DMS53 treated with DMSO at 0.1 percent for 48 hours (cell line): ENCODE data around the gene NRG2.

ENCODE experiments used
- DNase-seq: peaks from one replicate; lab custom pipeline; 2025; ENCODE audit not compliant: unreplicated experiment; lab: John Stamatoyannopoulos, UW

Gene NRG2

GRCh38 chr5:139821806-139822552, 221.1 kb downstream of the NRG2 start:
- no peak for DNase-seq

GRCh38 chr5:139820606-139821005, 222.5 kb downstream of the NRG2 start:
- DNase-seq = no peak

DNA sequence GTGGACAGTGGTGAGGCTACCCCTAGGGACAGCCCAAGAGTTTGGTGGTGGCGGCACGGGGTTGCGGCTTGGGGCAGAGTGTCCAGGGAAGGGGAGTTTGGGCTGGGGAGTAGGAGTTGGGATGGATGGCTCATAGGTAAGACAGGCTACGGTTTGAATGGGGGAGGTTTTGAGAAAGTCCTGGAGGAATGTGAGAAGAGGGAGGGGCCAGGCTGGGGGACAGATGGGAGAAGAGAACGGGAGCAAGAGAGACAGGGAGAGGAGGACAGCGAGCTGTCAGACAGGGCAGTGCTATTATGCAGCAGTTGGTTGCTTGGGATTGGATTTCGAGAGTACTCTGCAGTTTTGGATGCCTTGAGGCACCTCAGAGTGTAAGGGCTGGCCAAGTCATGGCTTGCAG, 223.0 kb downstream of the NRG2 start:
- no peak for DNase-seq

DNA sequence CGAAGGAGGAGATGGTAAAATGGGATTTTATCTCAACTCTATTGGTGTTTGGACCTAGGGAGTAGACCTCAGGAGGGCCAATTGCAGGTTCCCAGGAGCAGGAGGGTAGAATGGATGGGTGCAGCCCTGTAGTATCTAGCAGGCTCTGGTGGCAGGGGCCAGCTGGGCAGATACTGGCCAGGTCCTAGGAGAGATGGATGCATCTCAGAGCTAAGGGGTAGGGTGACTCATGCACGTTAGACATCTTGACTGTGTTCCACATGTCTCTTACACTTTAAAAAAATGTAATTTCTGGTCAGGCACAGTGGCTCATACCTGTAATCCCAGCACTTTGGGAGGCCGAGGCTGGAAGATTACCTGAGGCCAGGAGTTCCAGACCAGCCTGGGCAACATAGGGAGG, 225.1 kb downstream of the NRG2 start:
- DNase-seq = no peak

DNA sequence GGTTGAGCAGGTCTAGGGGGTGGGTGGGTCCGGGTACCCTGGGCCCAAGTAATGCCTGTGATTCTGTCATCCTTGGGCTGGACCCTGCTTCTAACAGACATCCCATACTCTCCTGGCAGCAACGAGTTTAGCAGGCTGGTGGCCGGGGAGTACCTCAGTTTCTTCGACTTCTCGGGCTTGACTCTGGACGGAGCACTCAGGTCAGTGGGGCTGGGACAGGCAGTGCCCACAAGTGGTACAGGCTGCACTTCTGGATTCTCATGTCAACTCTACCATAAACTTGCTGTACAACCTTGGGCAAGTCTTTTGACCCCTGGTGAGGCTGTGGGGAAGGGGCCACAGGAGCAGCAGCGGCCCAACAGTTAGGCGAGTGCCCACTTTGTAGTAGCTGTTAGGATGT, 225.7 kb downstream of the NRG2 start:
- no peak for DNase-seq

DNA sequence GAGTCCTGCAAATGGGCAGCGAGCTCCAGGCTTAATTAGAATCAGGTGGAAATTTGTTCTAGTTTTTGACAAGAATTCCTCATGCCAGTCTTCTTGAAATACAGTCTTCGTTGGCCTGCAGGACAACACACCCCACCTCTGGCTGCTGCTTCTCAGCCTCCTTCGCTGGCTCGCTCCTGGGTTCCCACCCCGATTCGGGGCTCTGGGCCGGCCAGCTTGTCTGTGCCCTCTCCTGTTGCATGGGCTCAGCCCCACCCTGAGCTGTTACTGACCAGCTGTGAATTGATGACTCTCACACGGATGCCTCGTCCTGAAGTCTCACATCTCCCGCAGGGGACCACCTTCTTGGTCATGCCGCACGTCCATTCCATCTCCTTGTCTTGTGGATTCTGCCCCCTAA, 226.5 kb downstream of the NRG2 start:
- DNase-seq = no peak

GRCh38 chr5:139814704-139815280, 228.3 kb downstream of the NRG2 start:
- DNase-seq = no peak

GRCh38 chr5:139814191-139814601, 228.9 kb downstream of the NRG2 start:
- no peak for DNase-seq

GRCh38 chr5:139812836-139813805, 230.0 kb downstream of the NRG2 start:
- no peak for DNase-seq

GRCh38 chr5:139812323-139812722, 230.8 kb downstream of the NRG2 start:
- no peak for DNase-seq

DNA sequence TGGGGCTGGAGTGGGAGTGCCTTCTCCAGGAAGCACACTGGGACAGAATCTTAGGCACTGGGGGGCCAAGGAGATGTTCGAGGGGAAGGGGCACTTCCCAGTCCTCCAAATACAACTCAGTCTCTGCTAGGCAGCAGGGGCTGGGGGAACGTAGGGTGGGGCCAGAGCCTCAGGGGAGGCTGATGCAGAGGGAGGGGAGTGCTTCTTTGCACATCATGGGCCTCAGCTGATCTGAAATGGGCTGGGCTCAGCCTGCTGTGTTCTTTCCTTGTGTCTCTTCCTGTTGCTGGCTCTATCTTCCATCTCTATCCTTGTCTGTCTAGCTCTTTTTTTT, 231.9 kb downstream of the NRG2 start:
- no peak for DNase-seq

DNA sequence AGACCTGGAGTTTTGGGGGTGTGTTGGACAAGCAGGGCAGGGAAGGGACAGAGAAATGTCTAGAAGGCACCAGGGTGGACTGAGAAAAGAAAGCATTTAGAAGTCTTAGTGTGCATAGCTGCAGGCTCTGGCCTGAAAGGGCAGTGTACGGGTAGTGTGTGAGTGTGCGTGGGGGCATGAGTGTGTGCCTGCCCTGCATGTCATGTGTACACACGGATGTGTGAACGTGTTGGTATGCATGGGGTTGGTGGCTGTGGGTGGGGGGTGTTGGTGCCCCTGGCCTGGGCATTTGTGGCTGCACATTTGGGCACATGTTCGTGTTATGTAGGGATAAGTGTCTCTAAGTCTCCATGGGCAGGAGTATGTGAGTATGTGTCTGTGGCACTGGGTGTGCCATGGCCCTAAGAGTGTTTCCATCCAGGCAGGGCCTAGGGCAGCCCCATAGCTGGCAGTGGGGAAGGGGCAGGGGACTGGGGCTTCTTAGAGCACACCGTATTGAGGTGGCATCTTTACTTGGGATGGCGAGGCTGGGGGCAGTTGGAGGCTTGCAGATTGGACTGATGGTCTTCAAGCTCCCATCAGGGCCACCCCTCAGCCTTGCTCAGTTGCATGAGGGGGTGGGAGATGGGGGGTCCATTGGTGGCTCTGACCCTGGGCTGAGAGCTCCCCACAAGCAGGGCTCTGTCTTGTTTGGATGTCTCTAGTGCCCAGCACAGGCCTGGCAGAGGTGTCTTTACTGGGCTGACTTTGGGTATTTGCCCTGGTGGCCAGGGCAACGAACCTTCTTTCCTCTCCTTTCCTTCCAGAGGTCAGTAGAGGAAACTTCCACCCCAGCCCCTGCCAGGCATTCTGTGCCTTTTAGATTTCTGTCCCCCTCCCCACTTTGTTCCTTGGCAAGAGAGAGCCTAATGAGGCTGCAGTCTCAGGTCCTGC, 232.5 kb downstream of the NRG2 start:
- no peak for DNase-seq

DNA sequence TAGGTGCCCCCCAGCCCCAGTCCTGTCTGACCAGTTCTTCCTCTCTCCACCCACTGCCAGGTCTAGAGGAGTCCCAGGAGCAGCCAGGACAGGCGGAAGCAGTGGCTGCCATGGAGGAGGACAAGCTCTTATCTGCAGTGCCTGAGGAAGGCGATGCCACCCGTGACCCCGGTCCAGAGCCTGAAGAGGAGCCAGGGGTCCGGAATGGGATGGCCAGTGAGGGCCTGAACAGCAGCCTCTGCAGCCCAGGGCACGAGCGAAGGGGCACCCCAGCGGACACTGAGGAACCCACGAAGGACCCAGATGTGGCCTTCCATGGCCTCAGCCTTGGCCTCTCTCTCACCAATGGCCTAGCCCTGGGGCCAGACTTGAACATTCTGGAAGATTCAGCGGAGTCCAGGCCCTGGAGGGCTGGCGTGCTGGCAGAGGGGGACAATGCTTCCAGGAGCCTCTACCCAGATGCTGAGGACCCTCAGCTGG, 233.7 kb downstream of the NRG2 start:
- no peak for DNase-seq

DNA sequence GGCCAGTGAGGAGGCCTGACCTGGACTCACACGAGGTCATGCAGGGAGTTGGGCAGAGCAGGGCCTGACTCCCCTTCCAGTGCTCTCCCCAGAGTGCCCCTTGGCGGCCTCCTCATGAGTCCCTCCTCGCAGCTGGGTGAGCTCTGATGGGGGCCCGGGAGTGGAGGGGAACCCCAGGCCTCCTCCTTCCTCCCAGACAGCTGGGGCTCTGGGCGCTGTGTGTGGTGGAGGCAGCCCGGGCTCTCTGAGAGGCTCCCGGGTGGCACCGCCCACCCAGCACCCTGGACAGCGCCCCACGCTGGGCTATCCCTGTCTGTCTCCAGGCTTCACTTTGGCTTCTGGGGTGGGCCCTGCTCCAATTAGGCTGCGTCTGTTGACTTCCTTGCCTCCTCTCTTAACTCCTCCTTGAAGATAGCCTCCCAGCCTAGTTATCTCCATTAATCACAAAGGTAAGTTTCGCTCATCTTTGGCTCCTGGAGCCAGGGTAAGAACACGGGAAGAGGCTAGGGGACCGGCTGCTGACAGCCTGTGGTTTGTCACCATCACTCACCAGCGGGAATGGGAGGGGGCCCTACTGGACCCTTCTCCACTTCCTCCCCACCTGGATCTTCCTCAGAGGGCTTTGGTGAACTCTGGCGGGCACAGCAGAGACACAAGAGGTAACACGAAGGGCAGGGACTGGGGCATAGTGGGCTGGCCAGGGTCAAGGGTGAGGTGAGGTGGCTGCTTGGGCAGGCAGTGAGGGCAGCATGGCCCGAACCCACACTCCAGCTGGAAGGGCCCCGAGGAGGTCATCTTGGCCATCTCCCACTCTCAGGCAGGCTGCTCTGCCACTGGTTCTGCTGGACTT, 234.4 kb downstream of the NRG2 start:
- no peak for DNase-seq

GRCh38 chr5:139807647-139808030, 235.5 kb downstream of the NRG2 start:
- DNase-seq = no peak

- DNase-seq = no peak
Measured at GRCh38 chr5:139806726-139807646, 236.1 kb downstream of the NRG2 start.

DNA sequence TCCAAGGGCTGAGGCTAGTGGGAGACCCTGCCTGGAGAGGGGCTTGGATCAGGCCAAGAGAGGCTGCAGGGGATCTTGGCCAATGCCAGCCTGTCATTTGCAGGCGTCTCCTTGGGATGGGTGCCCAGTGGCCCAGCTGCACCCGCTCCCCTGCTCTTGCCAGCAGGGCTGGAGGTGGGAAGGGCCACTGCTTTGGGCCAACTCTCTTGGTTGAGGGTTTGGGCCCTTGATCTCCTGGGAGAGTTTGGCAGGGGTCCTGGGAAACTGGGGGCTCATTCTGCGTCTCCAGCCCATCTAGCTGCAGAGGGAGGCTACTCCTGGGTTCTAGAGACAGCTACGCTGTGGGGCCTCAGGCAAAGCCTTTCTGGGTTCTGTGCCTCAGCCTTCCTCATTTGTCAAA, 237.0 kb downstream of the NRG2 start:
- DNase-seq = no peak

DNA sequence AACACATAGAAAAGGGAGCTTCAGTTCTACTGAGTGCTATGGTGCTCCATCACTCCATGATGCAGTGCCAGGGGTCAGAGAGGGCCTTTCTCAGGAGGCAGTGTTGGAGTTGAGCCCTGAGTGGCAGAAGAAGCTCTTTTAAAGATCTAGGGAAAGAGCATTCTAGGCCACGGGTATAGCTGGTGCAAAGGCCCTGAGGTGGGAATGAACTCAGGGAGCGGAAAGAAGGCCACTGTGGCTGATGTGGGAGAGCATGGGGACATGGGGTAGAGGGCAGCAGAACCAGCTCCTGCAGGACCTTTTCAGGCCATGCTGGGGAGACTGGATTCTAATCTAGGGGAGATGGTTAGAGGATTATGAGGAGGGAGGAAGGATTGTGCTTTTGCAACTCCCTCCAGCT, 237.6 kb downstream of the NRG2 start:
- DNase-seq = no peak
